Loucy (cell line): Measurements from ENCODE around the gene IL1RAPL2.

Experiments used
- EZH2phosphoT487 ChIP-seq: fragments of 200-600 bp; IDR thresholded peaks from 2 replicates; pipeline ENCODE4 v1.6.1; 2018; ENCODE audit warnings: antibody characterized with exemption, mild to moderate bottlenecking, moderate library complexity, borderline replicate concordance
- TF ChIP-seq, protein P1 (sequence below): fragments of 200-600 bp; sonication (generic); conservative IDR thresholded peaks from 2 replicates; pipeline ENCODE4 v1.5.1; 2014; ENCODE audit warnings: mild to moderate bottlenecking, antibody characterized with exemption, low read length

DNA sequence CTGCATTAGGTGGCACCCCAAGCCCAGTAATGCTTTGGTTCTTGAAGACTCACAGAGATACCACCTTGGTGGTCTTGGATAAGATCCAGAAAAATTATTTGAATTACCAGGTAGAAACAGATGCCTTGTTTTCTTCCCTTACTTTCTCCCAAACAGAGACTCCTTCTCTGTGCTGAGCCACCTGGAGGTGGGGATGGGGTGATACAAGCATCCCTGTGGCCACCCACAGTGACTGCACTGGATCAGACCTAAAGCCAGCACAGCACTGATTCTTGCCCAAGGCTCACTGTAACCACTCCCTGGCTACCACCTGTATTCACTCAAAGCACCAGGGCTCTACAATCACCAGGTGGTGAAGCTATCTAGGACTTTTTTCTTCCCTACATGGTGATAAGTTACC lies 497.7 kb downstream of the IL1RAPL2 start:
- TF ChIP-seq, protein P1, sequence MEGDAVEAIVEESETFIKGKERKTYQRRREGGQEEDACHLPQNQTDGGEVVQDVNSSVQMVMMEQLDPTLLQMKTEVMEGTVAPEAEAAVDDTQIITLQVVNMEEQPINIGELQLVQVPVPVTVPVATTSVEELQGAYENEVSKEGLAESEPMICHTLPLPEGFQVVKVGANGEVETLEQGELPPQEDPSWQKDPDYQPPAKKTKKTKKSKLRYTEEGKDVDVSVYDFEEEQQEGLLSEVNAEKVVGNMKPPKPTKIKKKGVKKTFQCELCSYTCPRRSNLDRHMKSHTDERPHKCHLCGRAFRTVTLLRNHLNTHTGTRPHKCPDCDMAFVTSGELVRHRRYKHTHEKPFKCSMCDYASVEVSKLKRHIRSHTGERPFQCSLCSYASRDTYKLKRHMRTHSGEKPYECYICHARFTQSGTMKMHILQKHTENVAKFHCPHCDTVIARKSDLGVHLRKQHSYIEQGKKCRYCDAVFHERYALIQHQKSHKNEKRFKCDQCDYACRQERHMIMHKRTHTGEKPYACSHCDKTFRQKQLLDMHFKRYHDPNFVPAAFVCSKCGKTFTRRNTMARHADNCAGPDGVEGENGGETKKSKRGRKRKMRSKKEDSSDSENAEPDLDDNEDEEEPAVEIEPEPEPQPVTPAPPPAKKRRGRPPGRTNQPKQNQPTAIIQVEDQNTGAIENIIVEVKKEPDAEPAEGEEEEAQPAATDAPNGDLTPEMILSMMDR, result no peak
- TF ChIP-seq EZH2phosphoT487, result no peak
